Loucy (cell line): Measurements from ENCODE around the gene ROMO1.

Experiments used
- H2AFZ ChIP-seq: fragments of 200-600 bp; sonication (generic); 2 replicates; pipeline ENCODE4 v1.6.0; 2016; ENCODE audit warnings: antibody characterized with exemption, mild to moderate bottlenecking, low read length, moderate library complexity
- H3F3A ChIP-seq: fragments of 200-600 bp; 2 replicates; pipeline ENCODE4 v1.6.0; 2016; ENCODE audit warnings: antibody characterized with exemption, low read depth, mild to moderate bottlenecking
- H3K27me3 ChIP-seq: fragments of 200-600 bp; sonication (generic); 2 replicates; pipeline ENCODE4 v1.6.1; 2014; ENCODE audit warnings: low read length, mild to moderate bottlenecking; ENCODE audit not compliant: insufficient read depth, poor library complexity, severe bottlenecking
- H3K36me3 ChIP-seq: fragments of 200-600 bp; sonication (generic); 2 replicates; pipeline ENCODE4 v1.6.1; 2016; ENCODE audit warnings: low read length; ENCODE audit not compliant: insufficient read depth
- H3K4me1 ChIP-seq: fragments of 200-600 bp; sonication (generic); 2 replicates; pipeline ENCODE4 v1.5.1; 2014; ENCODE audit warnings: low read length, mild to moderate bottlenecking; ENCODE audit not compliant: insufficient read depth, poor library complexity, severe bottlenecking
- H3K4me2 ChIP-seq: fragments of 200-600 bp; sonication (generic); 2 replicates; pipeline ENCODE4 v1.6.0; 2014; ENCODE audit warnings: antibody characterized with exemption, low read length, low read depth, mild to moderate bottlenecking; ENCODE audit not compliant: poor library complexity, severe bottlenecking
- H3K4me3 ChIP-seq: fragments of 200-600 bp; sonication (generic); 2 replicates; pipeline ENCODE4 v1.5.1; 2014; ENCODE audit warnings: low read length, mild to moderate bottlenecking, mixed read lengths; ENCODE audit not compliant: poor library complexity, severe bottlenecking
- H3K79me2 ChIP-seq: fragments of 200-600 bp; sonication (generic); 2 replicates; pipeline ENCODE4 v1.6.1; 2014; ENCODE audit warnings: low read length; ENCODE audit not compliant: insufficient read depth
- H3K9ac ChIP-seq: fragments of 200-600 bp; sonication (generic); 2 replicates; pipeline ENCODE4 v1.6.0; 2014; ENCODE audit warnings: mild to moderate bottlenecking, low read depth, low read length, moderate library complexity; ENCODE audit not compliant: poor library complexity, severe bottlenecking
- H3K9me2 ChIP-seq: fragments of 200-600 bp; sonication (generic); replicated peaks from 2 replicates; pipeline ENCODE4 v1.6.1; 2016; ENCODE audit warnings: low read depth, low read length, mixed read lengths
- H3K9me3 ChIP-seq: fragments of 200-600 bp; sonication (generic); 2 replicates; pipeline ENCODE4 v1.6.1; 2014; ENCODE audit warnings: mild to moderate bottlenecking, antibody characterized with exemption, low read length, low read depth; ENCODE audit not compliant: insufficient read depth
- H4K20me1 ChIP-seq: fragments of 200-600 bp; sonication (generic); 2 replicates; pipeline ENCODE4 v1.6.0; 2014; ENCODE audit warnings: antibody characterized with exemption, low read length, mild to moderate bottlenecking; ENCODE audit not compliant: insufficient read depth, poor library complexity, severe bottlenecking
- EZH2phosphoT487 ChIP-seq: fragments of 200-600 bp; IDR thresholded peaks from 2 replicates; pipeline ENCODE4 v1.6.1; 2018; ENCODE audit warnings: antibody characterized with exemption, mild to moderate bottlenecking, moderate library complexity, borderline replicate concordance
- TF ChIP-seq, protein P1 (sequence below): fragments of 200-600 bp; sonication (generic); conservative IDR thresholded peaks from 2 replicates; pipeline ENCODE4 v1.5.1; 2014; ENCODE audit warnings: mild to moderate bottlenecking, antibody characterized with exemption, low read length

ROMO1 gene

DNA sequence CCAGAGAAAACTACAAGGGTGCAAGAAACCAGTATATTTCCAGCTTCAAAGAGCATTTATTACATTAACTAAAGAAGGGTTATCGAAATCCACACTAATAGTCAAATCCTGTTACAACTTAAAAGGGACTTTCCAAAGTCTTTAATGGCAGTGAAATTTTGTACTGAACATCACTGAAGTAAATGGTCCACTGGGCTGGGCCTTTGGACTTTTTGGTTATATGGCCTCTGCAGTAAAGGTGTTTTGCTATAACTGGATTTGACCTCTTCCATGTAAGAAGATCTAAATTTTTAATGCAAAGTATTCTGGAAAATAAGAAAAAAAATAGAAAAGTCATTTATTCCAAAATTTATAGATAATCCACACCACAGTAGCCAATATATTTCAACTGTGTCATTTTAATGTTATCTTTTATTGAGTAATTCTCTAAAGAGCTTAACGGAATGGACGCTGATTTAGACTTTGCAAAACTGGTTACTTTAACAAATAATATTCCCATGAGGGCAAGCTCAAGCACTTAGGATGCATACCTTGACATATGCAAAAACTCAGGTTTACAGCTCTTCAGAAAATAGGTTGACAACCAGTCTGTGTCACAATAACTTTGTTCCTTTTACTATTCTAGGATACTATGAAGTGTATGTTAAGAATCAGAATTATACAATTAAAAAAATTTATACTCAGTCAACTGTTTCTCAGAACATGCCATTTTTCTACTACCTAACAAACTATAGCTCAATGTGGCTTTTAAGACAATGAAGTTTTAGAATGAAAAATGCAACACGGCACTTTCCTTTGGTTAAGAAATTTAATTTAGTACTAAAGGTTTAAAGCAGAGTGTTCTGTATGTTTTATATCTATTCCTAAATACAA, 35.8 kb downstream of the ROMO1 start:
- peak overlapping the region; percentile 41 for H3K9ac ChIP-seq
- H3K4me2 ChIP-seq, result peak overlapping the region; percentile 76
- no peaks in the 10 kb centered on the region for H3F3A ChIP-seq
- no peaks in the 10 kb centered on the region for H3K27me3 ChIP-seq
- H2AFZ ChIP-seq, result no peak overlapping the region
- H3K9me3 ChIP-seq, result no peaks in the 10 kb centered on the region
- peak overlapping the region; percentile 96 for H3K4me3 ChIP-seq
- peaks cover 100% of the 10 kb centered on the region for H3K79me2 ChIP-seq
- H3K36me3 ChIP-seq, result peaks cover 100% of the 10 kb centered on the region
- no peaks in the 10 kb centered on the region for H3K9me2 ChIP-seq
- no peak for TF ChIP-seq EZH2phosphoT487
- TF ChIP-seq, protein P1, sequence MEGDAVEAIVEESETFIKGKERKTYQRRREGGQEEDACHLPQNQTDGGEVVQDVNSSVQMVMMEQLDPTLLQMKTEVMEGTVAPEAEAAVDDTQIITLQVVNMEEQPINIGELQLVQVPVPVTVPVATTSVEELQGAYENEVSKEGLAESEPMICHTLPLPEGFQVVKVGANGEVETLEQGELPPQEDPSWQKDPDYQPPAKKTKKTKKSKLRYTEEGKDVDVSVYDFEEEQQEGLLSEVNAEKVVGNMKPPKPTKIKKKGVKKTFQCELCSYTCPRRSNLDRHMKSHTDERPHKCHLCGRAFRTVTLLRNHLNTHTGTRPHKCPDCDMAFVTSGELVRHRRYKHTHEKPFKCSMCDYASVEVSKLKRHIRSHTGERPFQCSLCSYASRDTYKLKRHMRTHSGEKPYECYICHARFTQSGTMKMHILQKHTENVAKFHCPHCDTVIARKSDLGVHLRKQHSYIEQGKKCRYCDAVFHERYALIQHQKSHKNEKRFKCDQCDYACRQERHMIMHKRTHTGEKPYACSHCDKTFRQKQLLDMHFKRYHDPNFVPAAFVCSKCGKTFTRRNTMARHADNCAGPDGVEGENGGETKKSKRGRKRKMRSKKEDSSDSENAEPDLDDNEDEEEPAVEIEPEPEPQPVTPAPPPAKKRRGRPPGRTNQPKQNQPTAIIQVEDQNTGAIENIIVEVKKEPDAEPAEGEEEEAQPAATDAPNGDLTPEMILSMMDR, result no peak
- H4K20me1 ChIP-seq, result peaks cover 91% of the 10 kb centered on the region
- H3K4me1 ChIP-seq, result peaks cover 77% of the 10 kb centered on the region

DNA sequence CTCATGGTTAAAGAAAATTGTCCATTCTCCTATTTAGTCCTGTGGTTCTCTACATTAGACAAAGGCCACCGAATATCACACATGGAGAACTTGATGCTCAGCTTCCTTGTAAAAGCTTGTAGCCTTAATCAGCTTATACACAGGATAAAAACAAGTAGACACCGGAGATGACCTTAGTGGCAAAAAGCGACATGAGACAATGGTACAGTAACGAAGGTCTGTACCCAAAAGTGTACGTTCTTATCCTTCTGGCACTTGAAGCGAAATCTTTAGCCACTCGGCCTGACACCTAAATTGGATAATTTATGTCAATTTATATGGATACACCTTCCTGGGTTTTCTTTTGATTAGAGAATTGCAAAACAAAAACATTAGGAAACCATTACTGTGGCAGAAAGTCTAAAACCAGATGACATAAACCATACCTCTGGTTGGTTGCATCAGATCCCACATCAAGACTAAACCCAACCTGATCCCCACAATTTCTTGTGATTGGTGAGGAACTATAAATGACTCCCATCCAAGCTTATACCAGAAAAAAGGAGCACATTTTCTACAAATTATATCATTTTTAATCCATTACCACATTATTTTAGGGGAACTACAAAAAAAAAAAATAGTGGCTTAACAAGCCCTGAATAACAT, 36.7 kb downstream of the ROMO1 start:
- Histone ChIP-seq H3F3A (no peaks in the 10 kb centered on the region), H3K4me3 (peak overlapping the region; percentile 96), H3K9me2 (no peaks in the 10 kb centered on the region), H3K27me3 (peaks cover under 1% of the 10 kb centered on the region), H3K4me1 (peaks cover 78% of the 10 kb centered on the region), H3K4me2 (peak overlapping the region; percentile 76), H3K79me2 (peaks cover 100% of the 10 kb centered on the region), H4K20me1 (peaks cover 91% of the 10 kb centered on the region), H3K9ac (peak overlapping the region; percentile 41), H2AFZ (no peak overlapping the region), H3K36me3 (peaks cover 99% of the 10 kb centered on the region), H3K9me3 (no peaks in the 10 kb centered on the region)
- TF ChIP-seq EZH2phosphoT487, result no peak
- TF ChIP-seq, protein P1, result no peak

DNA sequence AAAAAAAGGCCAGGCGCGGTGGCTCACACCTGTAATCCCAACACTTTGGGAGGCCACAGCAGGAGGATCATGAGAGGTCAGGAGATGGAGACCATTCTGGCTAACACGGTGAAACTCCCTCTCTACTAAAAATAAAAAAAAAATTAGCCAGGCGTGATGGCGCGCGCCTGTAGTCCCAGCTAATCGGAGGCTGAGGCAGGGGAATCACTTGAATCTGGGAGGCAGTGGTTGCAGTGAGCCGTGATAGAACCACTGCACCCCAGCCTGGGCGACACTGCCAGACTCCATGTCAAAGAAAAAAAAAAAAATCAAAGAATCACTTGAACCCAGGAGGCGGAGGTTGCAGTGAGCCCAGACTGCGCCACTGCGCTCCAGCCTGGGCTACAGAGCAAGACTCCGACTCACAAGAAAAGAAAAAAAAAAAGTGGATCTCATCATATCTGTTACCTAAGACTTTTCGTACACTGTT, 38.7 kb downstream of the ROMO1 start:
- Histone ChIP-seq H3K27me3 (peaks cover 9% of the 10 kb centered on the region), H3K9ac (no peak overlapping the region), H3K4me1 (peaks cover 60% of the 10 kb centered on the region), H3K9me3 (no peaks in the 10 kb centered on the region), H3F3A (no peaks in the 10 kb centered on the region), H3K4me3 (peak overlapping the region; percentile 96), H4K20me1 (peaks cover 76% of the 10 kb centered on the region), H2AFZ (no peak overlapping the region), H3K36me3 (peaks cover 79% of the 10 kb centered on the region), H3K9me2 (no peaks in the 10 kb centered on the region), H3K79me2 (peaks cover 96% of the 10 kb centered on the region), H3K4me2 (peak overlapping the region; percentile 99)
- TF ChIP-seq, protein P1, result no peak
- no peak for TF ChIP-seq EZH2phosphoT487
